Osteocyte (in vitro differentiated cells): ENCODE results near the gene HYAL2. TPM values are rescaled to one million over a fixed set of nuclear protein-coding genes. Genes with fewer than 3 reads are reported as not detected.

Experiments used
- DNase-seq: peaks from one replicate; pipeline ENCODE4 v3.0.0; 2021; ENCODE audit warnings: mixed read lengths; ENCODE audit not compliant: unreplicated experiment; ENCODE audit errors: extremely low spot score
- H3K27ac Mint-ChIP-seq: one replicate; pipeline ENCODE4 v1.8.0; 2021; ENCODE audit warnings: mild to moderate bottlenecking, mixed read lengths; ENCODE audit not compliant: unreplicated experiment
- H3K27me3 Mint-ChIP-seq: one replicate; pipeline ENCODE4 v1.8.0; 2021; ENCODE audit warnings: mixed read lengths; ENCODE audit not compliant: unreplicated experiment
- H3K36me3 Mint-ChIP-seq: one replicate; pipeline ENCODE4 v1.8.0; 2021; ENCODE audit warnings: mixed read lengths; ENCODE audit not compliant: unreplicated experiment
- H3K4me1 Mint-ChIP-seq: one replicate; pipeline ENCODE4 v1.8.0; 2021; ENCODE audit warnings: mixed read lengths; ENCODE audit not compliant: unreplicated experiment
- H3K4me3 Mint-ChIP-seq: one replicate; pipeline ENCODE4 v1.8.0; 2021; ENCODE audit warnings: mild to moderate bottlenecking, moderate library complexity, mixed read lengths; ENCODE audit not compliant: unreplicated experiment
- H3K9me3 Mint-ChIP-seq: one replicate; pipeline ENCODE4 v1.8.0; 2021; ENCODE audit warnings: mixed read lengths; ENCODE audit not compliant: unreplicated experiment
- total RNA-seq: library from RNA; stranded (reverse); gene quantifications from 2 replicates; pipeline ENCODE4 v1.2.1, GENCODE V29; 2021
- TF ChIP-seq, protein P1 (sequence below): fragments of 200-600 bp; sonication (generic); IDR thresholded peaks from 2 replicates; pipeline ENCODE4 v1.5.0; 2021; ENCODE audit warnings: antibody characterized with exemption, mild to moderate bottlenecking, moderate library complexity

HYAL2 gene
- total RNA-seq, 1 donor from 2014 or later, result 37.0 TPM

DNA sequence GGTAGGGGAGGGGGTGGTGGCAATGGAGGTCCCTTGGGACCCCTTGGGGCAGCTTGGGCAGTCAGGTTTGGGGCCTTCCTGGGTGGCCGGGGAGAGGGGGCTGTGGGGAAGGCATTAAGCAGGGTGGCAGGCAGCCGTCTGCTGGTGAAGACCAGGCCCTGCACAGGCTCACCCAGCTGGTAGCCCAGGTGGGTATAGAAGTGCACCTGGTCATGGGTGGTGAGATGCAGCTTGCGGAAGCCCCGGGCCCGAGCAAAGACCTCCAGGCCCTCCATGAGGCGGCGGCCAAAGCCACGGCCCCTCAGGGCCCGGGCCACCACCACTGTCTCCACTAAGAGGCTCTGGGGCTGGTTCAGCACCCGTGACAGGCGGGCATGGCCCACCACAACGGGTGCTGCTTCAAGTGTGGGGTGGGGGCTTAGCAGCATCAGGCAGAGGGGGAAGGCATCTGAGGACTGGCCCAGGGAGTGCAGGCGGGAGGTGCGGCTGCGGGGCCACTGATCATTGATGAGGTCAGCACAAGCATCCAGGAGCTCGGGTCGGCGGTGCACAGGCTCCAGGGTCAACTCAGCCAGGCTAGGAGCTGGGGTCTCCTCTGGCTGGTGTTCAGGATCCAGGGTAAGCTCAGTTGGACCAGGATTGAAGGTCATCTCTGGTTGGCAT is 25.7 kb downstream of the HYAL2 start:
- TF ChIP-seq, protein P1, sequence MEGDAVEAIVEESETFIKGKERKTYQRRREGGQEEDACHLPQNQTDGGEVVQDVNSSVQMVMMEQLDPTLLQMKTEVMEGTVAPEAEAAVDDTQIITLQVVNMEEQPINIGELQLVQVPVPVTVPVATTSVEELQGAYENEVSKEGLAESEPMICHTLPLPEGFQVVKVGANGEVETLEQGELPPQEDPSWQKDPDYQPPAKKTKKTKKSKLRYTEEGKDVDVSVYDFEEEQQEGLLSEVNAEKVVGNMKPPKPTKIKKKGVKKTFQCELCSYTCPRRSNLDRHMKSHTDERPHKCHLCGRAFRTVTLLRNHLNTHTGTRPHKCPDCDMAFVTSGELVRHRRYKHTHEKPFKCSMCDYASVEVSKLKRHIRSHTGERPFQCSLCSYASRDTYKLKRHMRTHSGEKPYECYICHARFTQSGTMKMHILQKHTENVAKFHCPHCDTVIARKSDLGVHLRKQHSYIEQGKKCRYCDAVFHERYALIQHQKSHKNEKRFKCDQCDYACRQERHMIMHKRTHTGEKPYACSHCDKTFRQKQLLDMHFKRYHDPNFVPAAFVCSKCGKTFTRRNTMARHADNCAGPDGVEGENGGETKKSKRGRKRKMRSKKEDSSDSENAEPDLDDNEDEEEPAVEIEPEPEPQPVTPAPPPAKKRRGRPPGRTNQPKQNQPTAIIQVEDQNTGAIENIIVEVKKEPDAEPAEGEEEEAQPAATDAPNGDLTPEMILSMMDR, result no peak
- no peaks in the 10 kb centered on the region for H3K9me3 Mint-ChIP-seq
- H3K27me3 Mint-ChIP-seq, result no peaks in the 10 kb centered on the region
- no peak for DNase-seq
- no peaks in the 10 kb centered on the region for H3K36me3 Mint-ChIP-seq
- no peak overlapping the region for H3K4me3 Mint-ChIP-seq
- H3K27ac Mint-ChIP-seq, result no peak overlapping the region
- H3K4me1 Mint-ChIP-seq, result peaks cover 29% of the 10 kb centered on the region

DNA sequence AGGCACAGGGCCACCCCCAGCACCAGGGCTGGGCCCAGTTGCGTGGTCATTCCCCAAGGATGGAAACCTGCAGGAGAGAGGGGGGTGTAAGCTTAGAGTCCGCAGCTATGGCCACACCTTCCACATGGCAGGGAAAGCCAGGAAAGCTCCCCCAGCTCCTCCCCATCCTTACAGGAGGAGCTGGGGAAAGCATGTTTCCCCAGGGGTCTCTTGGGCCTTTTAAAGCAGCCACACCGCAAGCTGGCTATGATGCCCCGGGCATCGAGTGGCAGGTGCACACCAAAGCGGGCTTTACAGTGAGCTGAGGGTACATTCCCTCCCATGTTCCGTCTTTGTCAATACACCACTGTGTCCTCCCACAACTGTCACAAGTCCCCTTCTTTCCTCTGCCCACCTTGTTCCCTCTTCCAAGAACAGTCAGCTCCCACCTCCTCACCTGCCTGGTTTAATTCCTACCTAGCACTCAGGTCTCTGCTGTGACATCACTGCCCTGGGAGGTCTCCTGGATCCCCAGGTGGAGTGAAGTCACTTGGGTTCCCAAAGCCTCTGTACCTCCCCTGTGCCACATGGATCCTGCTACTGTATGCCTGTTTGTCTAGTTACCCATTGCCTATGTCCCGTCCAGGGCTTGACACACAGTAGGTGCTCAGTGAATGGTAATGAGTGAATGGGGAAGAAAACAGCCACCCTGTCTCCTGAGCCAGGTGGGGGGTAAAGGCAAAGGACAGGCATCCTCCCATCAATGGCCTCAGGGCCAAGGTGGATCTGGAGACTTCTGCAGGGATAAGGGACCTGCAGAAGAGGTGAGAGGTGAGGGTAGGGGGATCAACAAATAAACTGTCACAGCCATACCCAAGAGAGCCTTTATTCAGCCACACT is 26.8 kb downstream of the HYAL2 start:
- H3K4me1 Mint-ChIP-seq, result peaks cover 32% of the 10 kb centered on the region
- H3K27me3 Mint-ChIP-seq, result no peaks in the 10 kb centered on the region
- no peaks in the 10 kb centered on the region for H3K9me3 Mint-ChIP-seq
- no peak for DNase-seq
- H3K27ac Mint-ChIP-seq, result no peak overlapping the region
- H3K4me3 Mint-ChIP-seq, result no peak overlapping the region
- TF ChIP-seq, protein P1, result no peak
- H3K36me3 Mint-ChIP-seq, result no peaks in the 10 kb centered on the region

GRCh38 chr3:50294492-50295403 is 27.8 kb downstream of the HYAL2 start:
- H3K27me3 Mint-ChIP-seq, result no peaks in the 10 kb centered on the region
- no peak overlapping the region for H3K27ac Mint-ChIP-seq
- H3K4me1 Mint-ChIP-seq, result peaks cover 25% of the 10 kb centered on the region
- no peak for DNase-seq
- H3K9me3 Mint-ChIP-seq, result no peaks in the 10 kb centered on the region
- no peak overlapping the region for H3K4me3 Mint-ChIP-seq
- H3K36me3 Mint-ChIP-seq, result peaks cover 3% of the 10 kb centered on the region
- TF ChIP-seq, protein P1, result no peak

- no peak for DNase-seq
- Mint-ChIP-seq H3K27ac (no peak overlapping the region), H3K9me3 (no peaks in the 10 kb centered on the region), H3K4me3 (no peak overlapping the region), H3K27me3 (no peaks in the 10 kb centered on the region), H3K36me3 (peaks cover 3% of the 10 kb centered on the region), H3K4me1 (peaks cover 21% of the 10 kb centered on the region)
- TF ChIP-seq, protein P1, result no peak
These were observed 28.5 kb downstream of the HYAL2 start for GRCh38 chr3:50294089-50294488.
